Ureter (tissue), 1 donor: ENCODE results near the gene TRAP1. TPM values are rescaled to one million over a fixed set of nuclear protein-coding genes. Genes with fewer than 3 reads are reported as not detected.
"Not testable (repeated sequence)": the region's sequence is repeated elsewhere in the genome, so short reads cannot be mapped to it uniquely, and the experiment has no call there.

Experiments
- DNase-seq: peaks from one replicate; pipeline ENCODE4 v3.0.0-alpha.2; 2020; ENCODE audit warnings: low spot score
- total RNA-seq: library from RNA; stranded (reverse); gene quantifications from one replicate; pipeline ENCODE4 v1.2.4, GENCODE V29; 2023
- donor health status: DM: yes; HTN: yes; CAD: no.

The TRAP1 gene
- total RNA-seq, 1 donor from 2014 or later, result 156 TPM

DNA sequence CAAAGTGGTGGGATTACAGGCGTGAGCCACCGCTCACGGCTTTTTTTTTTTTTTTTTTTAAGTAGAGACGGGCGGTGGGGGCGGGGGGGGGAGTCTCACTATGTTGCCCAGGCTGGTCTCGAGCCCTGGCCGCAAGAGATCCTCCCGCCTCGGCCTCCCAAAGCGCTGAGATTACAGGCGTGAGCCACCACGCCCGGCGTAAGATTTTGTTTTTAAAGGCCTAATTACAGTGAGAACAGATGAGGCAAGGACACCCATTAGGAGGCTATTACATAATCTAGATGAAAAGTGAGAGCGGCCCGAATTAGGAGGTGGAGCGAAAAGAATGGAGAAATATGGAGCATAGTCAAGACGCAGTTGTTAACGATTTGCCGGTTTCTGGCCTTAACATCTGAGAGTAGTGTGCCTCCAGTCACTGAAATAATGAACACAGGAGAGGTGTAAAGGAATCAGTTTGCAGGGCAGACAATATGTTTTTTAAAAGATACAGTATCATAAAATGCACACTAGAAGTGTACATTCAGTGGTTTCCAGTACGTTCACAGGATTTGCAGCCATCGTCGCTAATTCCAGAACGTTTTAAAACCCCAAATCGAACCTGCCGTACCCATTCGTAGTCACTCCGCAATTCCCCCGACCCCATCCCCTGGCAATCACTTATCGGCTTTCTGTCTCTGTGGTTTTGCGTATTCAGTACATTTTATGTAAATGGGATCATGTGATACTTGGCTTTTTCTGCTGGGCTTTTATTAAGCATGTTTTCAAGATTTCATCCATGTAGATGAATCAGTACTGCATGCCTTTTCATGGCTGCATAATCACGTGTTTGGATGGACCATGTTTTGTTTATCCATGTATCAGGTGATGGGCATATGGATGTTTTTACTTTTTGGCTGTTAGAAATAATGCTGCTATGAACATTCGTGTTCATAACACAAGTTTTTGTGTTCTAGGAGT lies 104.5 kb downstream of the TRAP1 start:
- peak; percentile 32 for DNase-seq

DNA sequence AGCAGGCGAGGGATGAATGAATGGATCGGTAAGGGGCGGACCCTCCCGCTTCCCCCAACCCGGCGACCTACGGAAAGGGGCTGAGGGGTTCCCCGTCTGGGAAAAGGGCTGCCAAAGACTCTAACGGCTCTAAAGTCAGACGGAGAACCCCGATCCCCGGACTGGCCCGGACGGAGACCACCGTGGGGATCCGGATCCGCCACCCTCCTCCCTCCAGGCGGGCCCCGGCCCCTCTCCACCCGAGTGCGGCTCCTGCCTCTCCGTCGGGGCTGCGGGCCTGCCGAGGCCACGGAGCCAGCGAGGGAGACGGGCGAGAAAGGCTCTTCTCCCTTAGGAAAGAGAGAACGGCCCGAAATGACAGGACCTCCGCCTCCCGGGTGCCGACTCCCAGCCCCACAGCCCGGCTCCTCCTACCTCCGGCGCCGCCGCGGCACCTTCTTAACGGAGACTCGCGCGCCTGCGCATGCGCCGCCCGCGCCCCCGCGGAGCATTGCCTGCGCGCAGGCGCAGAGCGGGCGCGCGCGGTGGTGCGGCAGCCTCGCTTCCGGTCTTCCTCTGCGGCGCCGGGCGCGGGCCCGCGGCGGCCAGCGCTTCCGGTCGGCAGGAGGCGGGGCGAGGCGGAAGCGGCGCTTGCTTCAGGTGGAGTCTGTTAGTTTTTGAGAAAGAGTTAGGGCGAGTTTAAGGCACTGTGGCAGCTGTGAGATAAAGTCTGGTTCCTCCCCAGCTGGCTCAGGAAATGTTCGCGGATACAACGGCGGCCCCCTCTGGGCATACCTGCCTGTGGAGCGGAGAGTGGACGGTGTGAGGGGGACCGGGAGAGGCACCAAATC lies 106.0 kb downstream of the TRAP1 start, which contains the start of gene SLX4:
SLX4 (minus strand) TSS at position 461 of the 830 bp plus-strand sequence. CDS start 2,642 bp downstream, outside the sequence.
- peak; percentile 87 for DNase-seq

DNA sequence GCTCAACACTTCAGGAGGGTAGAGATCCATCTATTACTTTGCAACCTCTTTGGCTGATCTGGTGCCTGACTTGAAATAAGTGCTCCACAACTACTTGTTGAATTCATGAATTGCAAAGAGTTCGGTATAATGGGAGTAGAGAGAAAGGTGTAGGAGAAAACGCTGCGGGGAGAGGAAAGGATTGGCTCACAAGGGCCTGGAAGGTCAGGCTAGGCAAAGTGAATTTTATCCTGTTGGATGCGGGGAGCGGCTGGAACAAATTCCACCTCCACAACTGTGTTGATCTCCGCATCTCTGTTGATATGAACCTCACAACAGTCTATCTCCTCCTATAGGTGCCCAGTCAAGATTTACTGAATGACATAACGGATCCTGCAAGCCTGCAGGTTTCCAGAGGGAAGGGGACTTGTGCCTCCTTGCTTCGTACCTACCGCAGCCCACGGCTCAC lies 106.6 kb downstream of the TRAP1 start:
- DNase-seq, result no peak

DNA sequence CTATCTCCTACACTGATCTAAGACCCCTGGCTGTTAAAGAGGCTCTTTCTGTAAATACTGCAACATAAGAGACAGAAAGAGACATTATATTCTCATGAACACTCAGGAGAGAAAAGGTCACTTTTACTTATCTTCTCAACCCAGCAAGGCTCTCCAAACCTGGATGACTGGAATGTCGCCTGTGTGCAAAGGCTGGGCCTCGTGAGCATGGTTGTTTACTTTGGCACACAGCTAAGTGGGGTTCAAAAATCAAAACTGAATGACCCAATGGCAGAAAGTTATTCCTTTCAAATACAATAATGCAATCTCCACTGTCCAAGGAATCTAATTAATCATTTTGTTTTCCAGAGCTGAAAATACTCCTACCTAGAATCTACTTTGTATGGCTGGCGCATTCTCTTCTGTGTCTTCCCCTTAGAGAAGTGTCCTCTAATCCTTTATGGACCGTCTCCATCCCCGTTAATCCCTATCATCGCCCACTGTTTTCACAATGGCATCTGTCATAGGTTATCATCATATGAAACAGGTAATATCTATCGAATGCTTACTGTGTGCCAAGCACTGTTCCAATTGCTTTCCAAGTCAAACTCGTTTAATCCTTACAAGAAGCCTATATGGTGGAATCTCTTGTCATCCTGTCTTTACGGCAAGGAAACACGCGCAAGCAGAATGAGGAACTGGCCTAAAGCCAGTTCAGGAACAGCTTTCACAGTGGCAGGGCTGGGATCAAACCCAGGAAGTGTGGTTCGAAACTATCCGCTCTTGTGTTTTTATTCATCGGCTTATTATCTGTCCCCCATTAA lies 107.2 kb downstream of the TRAP1 start:
- no peak for DNase-seq

DNA sequence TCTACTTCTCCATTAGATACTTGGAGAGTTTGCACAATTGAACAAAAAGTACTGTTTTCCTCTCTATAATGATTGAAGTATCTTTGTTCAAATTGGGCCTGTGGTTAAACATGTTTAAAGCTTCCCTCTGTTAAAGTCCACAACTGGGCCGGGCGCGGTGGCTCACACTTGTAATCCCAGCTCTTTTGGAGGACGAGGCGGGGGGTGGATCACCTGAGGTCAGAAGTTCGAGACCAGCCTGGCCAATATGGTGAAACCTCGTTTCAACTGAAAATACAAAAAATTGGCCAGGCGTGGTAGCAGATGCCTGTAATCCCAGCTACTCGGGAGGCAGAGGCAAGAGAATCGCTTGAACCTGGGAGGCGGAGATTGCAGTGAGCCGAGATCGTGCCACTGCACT lies 108.3 kb downstream of the TRAP1 start:
- DNase-seq, result not testable (repeated sequence)

DNA sequence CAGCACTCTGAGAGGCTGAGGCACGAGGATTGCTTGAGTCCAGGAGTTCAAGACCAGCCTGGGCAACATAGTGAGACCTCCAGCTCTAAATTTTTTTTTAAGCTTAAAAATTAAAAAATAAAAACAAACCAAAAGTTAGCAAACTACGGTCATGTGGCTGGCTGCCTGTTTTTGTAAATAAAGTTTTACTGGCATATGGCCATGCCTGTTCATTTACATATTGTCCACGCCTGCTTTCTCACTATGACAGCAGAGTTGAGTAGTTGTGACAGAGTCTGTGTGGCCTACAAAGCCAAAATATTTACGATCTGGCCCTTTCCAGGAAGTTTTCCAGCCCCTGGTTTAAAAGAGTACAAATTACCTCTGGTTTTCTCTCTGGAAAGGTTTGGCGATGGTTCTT lies 109.3 kb downstream of the TRAP1 start:
- DNase-seq, result no peak

Other genes starting within 250 kb of the TRAP1 start
- gene C16orf90, start 222.0 kb downstream of the TRAP1 start, total RNA-seq, result not detected
- 34.3 TPM for gene CLUAP1, start 216.5 kb downstream of the TRAP1 start, total RNA-seq
- gene NLRC3, start 140.1 kb downstream of the TRAP1 start, total RNA-seq, result 3.0 TPM
- 5.8 TPM for gene SLX4, start 105.9 kb downstream of the TRAP1 start, total RNA-seq
- gene DNASE1, start 62.8 kb downstream of the TRAP1 start, total RNA-seq, result 18.0 TPM
- 104 TPM for gene CREBBP, start 163.2 kb upstream of the TRAP1 start, total RNA-seq